Left ventricle myocardium inferior (tissue), 1 donor: ENCODE measurements around the gene SLC12A5. TPM values are rescaled to one million over a fixed set of nuclear protein-coding genes. Genes with fewer than 3 reads are reported as not detected.
A peak's percentile ranks its signal among the peaks of the same experiment; 100 is the strongest.
"Not testable (repeated sequence)": the region's sequence is repeated elsewhere in the genome, so short reads cannot be mapped to it uniquely, and the experiment has no call there.

Experiments
- DNase-seq: peaks from one replicate; pipeline ENCODE4 v3.0.0-alpha.2; 2020
- H3K27ac ChIP-seq: fragments of 200-600 bp; replicated peaks from 2 replicates; pipeline ENCODE4 v1.8.0; 2021
- H3K27me3 ChIP-seq: fragments of 200-600 bp; 2 replicates; pipeline ENCODE4 v1.8.0; 2021; ENCODE audit warnings: low read depth
- H3K36me3 ChIP-seq: fragments of 200-600 bp; 2 replicates; pipeline ENCODE4 v1.8.0; 2021
- H3K4me1 ChIP-seq: fragments of 200-600 bp; 2 replicates; pipeline ENCODE4 v1.8.0; 2021
- H3K4me3 ChIP-seq: fragments of 200-600 bp; 2 replicates; pipeline ENCODE4 v1.8.0; 2021; ENCODE audit warnings: mild to moderate bottlenecking, moderate library complexity
- H3K9me3 ChIP-seq: fragments of 200-600 bp; replicated peaks from 2 replicates; pipeline ENCODE4 v1.8.0; 2021
- CTCF ChIP-seq: fragments of 200-600 bp; IDR thresholded peaks from 2 replicates; pipeline ENCODE4 v1.8.0; 2021; ENCODE audit warnings: antibody characterized with exemption, mild to moderate bottlenecking, borderline replicate concordance
- intact Hi-C: fragments of 100-400 bp; cut with micrococcal nuclease; formaldehyde crosslinking; loops from one replicate; pipeline ENCODE4 v1.11.0; 2022
- total RNA-seq: library from RNA; stranded (reverse); fragmentation: NEBNext Ultra II Directional; extraction: Animal tissue kit (Norgen Biotek cat#: 25700); gene quantifications from one replicate; pipeline ENCODE4 v1.2.1, GENCODE V29; 2021
- donor health status: DM: no; HTN: yes; CAD: no; lungs with severe emphysema.

Gene SLC12A5
- total RNA-seq, 1 donor from 2014 or later, result not detected

GRCh38 chr20:46099491-46100287 is 70.7 kb downstream of the SLC12A5 start:
- Histone ChIP-seq H3K4me1 (peaks cover 8% of the 10 kb centered on the region), H3K9me3 (no peaks in the 10 kb centered on the region), H3K4me3 (peak overlapping the region; percentile 21), H3K36me3 (no peaks in the 10 kb centered on the region), H3K27me3 (peaks cover 76% of the 10 kb centered on the region), H3K27ac (no peak overlapping the region)
- intact Hi-C loops, result no loop called here
- TF ChIP-seq CTCF, result peak; percentile 35
- peak; percentile 23 for DNase-seq

GRCh38 chr20:46100444-46100843 is 71.4 kb downstream of the SLC12A5 start:
- H3K9me3 ChIP-seq, H3K36me3 ChIP-seq, intact Hi-C loops, H3K4me3 ChIP-seq, DNase-seq, H3K4me1 ChIP-seq, H3K27ac ChIP-seq: not testable (repeated sequence)
- peaks cover 84% of the 10 kb centered on the region for H3K27me3 ChIP-seq

- peaks cover 8% of the 10 kb centered on the region for H3K4me1 ChIP-seq
- no peaks in the 10 kb centered on the region for H3K9me3 ChIP-seq
- TF ChIP-seq CTCF, result no peak
- intact Hi-C loops, result no loop called here
- H3K27ac ChIP-seq, result no peak overlapping the region
- H3K27me3 ChIP-seq, result peaks cover 89% of the 10 kb centered on the region
- no peak for DNase-seq
- no peaks in the 10 kb centered on the region for H3K36me3 ChIP-seq
- H3K4me3 ChIP-seq, result no peak overlapping the region
Observed at GRCh38 chr20:46100988-46101387, 72.0 kb downstream of the SLC12A5 start.

GRCh38 chr20:46101957-46102356 is 72.9 kb downstream of the SLC12A5 start:
- H3K4me1 ChIP-seq, result peaks cover 8% of the 10 kb centered on the region
- no peak overlapping the region for H3K27ac ChIP-seq
- no peaks in the 10 kb centered on the region for H3K36me3 ChIP-seq
- H3K9me3 ChIP-seq, result no peaks in the 10 kb centered on the region
- no peak overlapping the region for H3K4me3 ChIP-seq
- no peak for TF ChIP-seq CTCF
- intact Hi-C loops, result no loop called here
- DNase-seq, result no peak
- peaks cover 96% of the 10 kb centered on the region for H3K27me3 ChIP-seq

GRCh38 chr20:46102940-46103339 is 73.9 kb downstream of the SLC12A5 start:
- Histone ChIP-seq H3K36me3 (no peaks in the 10 kb centered on the region), H3K4me3 (no peak overlapping the region), H3K27ac (no peak overlapping the region), H3K27me3 (peaks cover 97% of the 10 kb centered on the region), H3K4me1 (peaks cover 8% of the 10 kb centered on the region), H3K9me3 (no peaks in the 10 kb centered on the region)
- no peak for DNase-seq
- no peak for TF ChIP-seq CTCF
- intact Hi-C loops, result no loop called here

- intact Hi-C loops, result no loop called here
- Histone ChIP-seq H3K4me1 (peaks cover 8% of the 10 kb centered on the region), H3K36me3 (no peaks in the 10 kb centered on the region), H3K4me3 (no peak overlapping the region), H3K27ac (no peak overlapping the region), H3K9me3 (no peaks in the 10 kb centered on the region), H3K27me3 (peaks cover 98% of the 10 kb centered on the region)
- no peak for DNase-seq
- no peak for TF ChIP-seq CTCF
Observed at GRCh38 chr20:46104262-46104661, 75.2 kb downstream of the SLC12A5 start.
